Hypothalamus (tissue), 51 donors: ENCODE results near the gene ARHGEF37.
A peak's percentile ranks its signal among the peaks of the same experiment; 100 is the strongest.
"Not testable (repeated sequence)": the region's sequence is repeated elsewhere in the genome, so short reads cannot be mapped to it uniquely, and the experiment has no call there.

Source experiments
- DNase-seq, 51 donors: peaks; one replicate each; lab custom pipeline; 2025; lab: John Stamatoyannopoulos, UW

Gene ARHGEF37

DNA sequence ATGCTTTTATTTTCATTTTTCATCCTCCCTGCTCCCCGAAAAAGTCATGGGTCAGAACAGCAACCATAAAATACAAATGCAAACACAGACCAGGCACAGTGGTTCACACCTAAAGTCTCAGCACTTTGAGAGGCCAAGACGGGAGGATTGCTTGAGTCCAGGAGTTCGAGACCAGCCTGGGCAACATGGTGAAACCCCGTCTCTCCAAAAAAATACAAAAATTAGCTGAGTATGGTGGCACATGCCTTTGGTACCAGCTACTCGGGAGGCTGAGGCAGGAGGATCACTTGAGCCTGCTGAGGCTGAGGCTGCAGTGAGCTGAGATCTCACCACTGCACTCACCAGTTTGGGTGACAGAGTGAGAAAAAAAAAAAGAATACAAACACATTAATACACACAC, 60.3 kb downstream of the ARHGEF37 start:
- DNase-seq = no peak

DNA sequence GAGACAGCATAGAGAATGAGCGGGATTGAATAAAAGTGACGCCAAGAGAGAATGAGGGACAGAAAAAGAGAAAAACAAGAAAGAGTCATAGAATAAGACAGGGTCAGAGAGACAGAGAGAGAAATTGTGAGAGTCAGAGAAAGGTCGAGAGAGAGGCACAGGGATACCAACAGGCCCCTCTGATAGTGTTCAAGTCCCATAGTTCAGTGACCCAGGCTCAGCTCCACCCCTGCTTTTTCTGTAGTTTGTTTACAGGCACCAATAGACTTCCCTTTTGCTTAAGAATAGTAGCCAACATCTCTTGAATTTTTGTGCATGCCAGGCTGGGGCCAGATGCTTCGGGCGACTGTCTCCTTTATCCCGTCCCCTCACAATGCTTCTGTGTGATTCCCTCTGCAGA, 62.5 kb downstream of the ARHGEF37 start:
- DNase-seq = no peak

DNA sequence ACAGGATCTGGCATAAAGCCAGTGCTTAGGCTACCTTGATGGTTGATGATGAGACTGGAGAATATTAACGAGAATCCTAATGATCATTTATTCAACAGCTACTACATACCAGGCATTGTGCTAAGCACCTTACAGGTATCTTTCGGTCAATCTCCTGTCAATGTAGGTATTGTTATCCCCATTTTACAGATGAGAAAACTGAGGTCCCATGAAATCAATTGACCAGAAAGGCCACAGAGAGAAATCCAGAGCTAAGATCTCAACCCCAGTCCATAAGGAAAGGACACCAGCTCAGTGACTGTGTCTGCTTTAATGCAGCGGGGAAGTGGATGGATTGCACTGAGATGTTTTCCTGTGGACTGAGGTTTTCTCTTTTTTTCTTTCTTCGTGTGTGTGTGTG, 63.3 kb downstream of the ARHGEF37 start:
- DNase-seq = no peak

DNA sequence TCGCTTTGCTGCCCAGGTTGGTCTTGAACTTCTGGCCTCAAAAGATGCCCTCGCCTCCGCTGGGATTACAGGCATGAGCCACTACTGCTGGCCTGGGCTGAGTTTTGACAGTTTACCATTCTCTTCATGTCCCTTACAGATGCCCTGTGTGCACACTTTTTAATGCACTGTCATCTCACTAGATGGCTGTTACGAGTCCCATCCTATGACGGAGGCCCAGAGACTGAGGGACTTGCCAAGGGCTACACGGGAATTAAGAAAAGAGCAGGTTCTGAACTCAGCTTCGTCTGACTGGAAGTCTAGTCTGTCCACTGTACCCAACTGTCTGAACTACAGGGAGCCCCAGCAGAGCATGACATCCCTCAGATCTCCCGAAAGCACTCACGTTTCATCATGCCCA, 63.9 kb downstream of the ARHGEF37 start:
- DNase-seq = no peak

DNA sequence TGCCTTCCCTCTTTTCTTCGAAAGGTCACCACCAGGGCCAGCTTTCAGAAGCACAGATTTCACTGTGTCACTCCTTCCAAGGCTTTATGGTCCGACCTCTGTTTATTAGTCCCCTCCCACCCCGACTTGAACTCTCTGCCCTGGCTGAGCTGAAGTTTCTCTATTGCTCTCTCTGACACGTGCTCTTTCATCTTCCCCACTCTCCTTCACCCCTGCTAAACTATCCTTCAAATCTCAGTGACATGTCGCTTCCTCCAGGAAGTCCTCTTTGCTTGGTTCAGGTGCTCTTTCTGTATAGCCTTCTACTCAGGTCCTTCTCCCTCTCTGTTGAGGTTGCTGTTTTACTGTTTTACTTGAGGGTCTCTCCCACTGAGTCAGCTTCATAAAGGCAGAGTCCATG, 64.4 kb downstream of the ARHGEF37 start:
- no peak for DNase-seq

DNA sequence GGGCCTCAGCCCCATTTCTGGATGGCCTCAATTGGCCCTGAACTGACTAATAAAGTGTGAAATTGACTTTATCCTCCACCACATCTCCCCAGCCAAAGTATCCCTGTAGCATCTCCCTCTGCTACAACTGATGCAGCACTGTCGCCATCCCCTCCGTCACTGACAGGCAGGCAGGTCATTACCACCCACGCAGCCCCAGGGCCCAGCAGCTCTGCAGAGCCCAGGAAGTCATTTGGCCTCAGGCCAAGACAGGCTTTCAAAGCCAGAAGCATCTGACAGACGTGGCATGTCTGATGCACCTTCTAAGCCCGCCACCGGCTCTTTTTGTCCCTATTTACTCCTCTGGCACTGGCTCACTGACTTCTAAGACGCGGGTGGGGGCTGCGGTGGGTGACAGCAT, 65.3 kb downstream of the ARHGEF37 start:
- peak in 1 of 51 donors; percentile 11 for DNase-seq

DNA sequence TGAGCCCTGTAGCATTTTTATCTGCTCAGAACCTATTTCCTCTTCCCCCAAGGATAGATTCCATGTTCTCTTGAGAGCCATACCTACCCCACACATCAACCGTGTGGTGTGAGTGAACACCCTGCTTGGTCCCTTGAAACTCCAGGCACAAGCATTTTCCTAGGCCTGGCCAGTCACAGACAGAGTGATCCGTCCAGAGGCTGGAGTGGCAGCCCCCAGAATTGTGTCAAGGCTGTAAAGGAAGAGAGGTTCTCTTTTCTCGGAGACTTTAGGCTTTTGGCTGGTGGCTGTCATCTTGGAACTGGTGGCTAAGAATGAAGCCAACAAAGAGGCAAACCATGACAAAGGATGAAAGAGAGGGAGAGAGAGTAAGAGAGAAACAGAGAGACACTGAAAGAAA, 66.0 kb downstream of the ARHGEF37 start:
- no peak for DNase-seq

DNA sequence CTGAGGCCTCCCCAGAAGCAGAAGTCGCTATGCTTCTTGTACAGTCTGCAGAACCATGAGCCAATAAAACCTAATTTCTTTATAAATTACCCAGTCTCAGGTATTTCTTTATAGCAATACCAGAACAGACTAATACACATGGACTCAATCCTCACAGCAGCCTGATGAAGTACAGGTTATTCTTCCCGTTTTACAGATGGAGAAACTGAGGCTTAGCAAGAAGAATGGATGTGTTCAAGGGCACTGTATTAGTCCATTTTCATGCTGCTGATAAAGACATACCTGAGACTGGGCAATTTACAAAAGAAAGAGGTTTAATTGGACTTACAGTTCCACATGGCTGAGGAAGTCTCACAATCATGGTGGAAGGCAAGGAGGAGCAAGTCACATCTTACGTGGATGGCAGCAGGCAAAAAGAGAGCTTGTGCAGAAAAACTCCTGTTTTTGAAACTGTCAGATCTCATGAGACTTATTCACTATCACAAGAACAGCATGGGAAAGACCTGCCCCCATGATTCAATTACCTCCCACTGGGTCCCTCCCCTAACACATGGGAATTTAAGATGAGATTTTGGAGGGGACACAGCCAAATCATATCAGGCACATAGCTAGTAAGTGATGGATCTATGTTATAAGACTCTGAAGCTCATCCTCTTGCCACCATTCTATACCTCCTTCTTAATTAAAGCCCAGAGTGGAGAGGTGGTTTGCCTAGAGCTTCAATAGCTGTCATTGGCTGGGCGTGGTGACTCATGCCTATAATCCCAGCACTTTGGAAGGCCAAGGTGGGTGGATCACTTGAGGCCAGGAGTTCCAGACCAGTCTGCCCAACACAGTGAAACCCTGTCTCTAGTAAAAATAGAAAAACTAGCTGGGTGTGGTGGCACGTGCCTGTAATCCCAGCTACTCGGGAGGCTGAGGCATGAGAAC, 67.4 kb downstream of the ARHGEF37 start:
- DNase-seq = not testable (repeated sequence)

DNA sequence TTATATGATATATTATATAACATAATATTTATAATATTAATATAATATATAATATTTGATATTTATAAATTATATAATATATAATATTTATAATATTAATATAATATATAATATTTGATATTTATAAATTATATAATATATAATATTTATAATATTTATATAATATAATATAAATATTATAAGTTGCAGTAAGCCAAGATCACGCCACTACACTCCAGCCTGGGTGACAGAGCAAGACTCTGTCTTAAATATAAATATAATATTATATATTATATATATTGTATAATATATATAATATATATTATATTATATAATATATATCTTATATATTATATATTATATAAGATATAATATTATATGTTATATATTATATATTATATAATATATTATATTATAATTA, 68.4 kb downstream of the ARHGEF37 start:
- DNase-seq = not testable (repeated sequence)

DNA sequence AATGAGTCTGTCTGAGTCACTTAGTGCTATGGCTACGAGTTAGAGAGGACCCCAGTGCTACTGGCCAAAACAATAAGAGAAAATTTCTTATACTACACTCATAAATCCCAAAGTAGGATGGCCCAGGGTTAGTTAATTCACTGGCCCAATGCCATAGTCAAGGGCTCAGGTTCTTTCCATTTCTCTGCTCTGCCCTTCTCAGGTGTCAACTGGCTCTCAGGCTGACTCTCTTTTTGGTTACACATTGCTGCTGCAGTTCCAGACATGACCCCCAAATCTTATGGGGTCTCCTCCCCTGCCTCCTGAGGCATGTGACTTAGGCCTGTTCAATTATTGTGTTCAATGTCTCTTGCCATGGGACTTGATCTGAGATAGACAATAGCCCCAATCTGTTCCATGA, 70.4 kb downstream of the ARHGEF37 start:
- DNase-seq = no peak

DNA sequence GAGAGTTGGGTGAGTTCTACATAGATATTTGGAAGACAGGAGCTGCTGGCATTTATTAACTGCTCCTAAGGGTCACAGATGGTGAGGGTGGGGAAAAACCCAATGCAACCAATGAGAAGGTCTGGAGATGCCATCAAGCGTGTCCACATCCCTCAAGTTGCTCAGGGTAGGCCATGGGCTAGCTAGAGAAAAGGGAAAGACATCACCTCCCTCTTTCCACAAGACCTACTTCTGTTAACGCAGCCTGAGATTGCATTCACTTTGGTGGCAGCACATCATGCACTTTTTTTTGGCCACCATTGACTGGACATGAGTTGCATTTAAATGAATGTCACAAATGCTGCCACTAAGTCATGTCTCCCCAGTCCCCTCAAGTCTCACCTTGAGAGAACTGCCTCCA, 71.4 kb downstream of the ARHGEF37 start:
- no peak for DNase-seq

DNA sequence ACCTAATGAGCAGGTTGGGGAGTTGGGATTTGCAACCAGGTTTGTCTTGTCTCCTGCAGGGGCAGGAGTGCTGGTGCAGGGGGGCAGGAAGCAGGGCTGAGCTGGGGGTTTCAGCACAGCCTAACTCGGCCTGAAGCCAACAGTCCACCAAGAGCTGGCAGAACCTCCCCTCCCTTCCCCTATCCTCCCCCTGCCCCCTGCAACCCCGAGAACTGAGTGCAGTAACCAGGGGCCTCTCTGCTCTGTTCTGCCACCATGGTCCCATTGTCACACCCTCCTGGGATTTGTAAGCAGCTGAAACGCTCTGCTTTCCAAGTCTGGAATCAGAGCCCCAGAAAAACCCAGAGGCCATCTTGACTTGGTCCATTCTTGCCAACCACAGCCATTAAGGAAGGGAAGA, 72.9 kb downstream of the ARHGEF37 start:
- no peak for DNase-seq

DNA sequence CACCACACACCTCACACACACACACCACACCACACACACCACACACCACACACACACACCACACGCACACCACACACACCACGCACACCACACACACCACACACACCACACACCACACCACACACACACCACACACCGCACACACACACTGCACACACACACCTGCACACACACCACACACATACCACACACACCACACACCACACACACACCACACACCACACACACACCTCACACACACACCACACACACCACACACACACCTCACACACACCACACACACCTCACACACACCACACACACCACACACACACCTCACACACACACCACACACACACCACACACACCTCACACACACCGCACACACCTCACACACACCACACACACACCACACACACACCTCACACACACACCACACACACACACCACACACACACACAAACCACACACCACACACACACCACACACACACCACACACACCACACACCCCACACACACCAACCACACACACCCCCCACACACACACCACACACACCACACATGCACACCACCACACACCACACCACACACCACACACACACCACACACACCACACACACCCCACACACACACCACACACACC, 73.7 kb downstream of the ARHGEF37 start:
- no peak for DNase-seq

DNA sequence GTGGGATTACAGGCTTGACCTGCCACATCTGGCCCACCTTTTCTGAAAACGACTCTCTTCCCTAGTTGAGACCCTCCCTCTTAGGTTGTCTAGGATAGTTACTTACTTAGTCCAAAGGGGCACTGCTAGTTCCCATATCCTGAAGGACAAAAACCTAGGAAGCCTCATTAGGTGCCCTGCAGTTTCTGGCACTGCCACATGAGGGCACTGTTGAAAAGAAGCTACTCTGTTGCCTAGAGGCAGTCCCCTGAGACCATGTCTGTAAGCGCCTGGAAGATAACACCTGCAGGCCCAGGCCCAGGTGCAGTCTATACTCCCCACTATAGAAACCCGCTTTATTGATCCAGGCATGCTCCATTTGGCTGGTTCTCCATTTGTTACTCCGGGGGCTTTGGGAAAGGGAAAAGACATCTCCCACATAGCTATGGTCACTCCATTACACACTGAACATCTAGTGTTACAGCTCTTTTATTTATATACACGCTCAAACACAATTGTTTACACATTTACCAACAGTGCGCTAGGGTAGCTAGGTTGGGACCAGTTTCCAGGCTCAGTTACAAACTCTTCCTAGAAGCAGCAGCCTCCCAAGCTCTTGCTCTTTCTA, 75.4 kb downstream of the ARHGEF37 start:
- no peak for DNase-seq

DNA sequence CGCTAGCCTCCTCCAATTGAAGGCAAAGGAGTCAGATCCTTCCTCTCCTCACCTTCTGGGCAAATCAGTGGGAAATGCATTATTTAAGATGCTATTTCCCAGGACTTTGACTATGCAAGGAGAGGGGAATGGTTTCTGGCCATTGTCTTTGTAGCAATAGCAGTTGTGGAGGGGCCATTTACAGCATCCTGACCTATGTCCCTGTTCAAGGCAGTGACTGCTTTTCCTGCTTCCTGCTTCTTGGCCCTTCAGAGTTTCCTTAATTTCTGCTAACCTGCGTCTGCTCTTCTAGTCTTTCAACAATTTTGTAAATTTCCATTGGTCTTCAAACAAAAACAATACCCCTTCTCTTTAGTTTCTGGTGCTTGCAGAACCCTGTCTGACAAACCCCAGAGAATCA, 76.0 kb downstream of the ARHGEF37 start:
- DNase-seq = no peak

DNA sequence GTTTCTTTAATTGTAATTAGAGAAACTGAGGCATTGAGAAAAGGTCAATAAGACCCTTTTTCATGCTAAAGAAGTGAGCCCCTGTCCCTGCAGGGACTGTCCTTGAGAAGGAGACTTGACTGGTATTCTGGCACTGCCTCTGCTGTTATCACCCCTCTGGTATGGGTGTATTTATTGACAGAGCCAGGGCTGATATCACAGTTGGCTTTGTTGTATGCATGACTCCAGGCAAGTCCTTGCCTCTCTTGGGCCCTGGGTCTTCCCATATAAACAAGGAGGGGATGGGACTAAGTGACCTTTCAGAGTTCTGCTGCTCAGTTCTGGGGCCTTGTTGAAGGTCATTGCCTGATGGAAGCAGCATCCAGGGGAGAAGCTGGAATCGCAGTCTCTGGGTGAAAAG, 77.0 kb downstream of the ARHGEF37 start:
- DNase-seq = no peak

DNA sequence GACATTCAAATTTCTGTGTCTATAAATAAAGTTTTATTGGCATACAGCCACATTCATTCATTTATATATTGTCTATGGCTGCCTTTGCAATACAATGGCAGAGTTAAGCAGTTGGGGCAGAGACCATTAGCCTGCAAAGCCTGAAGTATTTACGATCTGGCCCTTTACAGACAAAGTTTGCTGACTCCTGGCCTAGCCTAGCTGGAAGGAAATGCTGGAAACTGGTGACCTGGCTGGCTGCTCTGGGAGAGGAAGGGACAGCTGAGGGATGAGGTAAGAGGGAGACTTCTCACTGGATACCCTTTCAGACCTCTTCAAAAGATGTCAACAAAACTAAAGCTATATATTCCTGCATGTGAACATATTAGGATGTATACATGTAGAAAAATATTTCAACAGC, 82.8 kb downstream of the ARHGEF37 start:
- no peak for DNase-seq

DNA sequence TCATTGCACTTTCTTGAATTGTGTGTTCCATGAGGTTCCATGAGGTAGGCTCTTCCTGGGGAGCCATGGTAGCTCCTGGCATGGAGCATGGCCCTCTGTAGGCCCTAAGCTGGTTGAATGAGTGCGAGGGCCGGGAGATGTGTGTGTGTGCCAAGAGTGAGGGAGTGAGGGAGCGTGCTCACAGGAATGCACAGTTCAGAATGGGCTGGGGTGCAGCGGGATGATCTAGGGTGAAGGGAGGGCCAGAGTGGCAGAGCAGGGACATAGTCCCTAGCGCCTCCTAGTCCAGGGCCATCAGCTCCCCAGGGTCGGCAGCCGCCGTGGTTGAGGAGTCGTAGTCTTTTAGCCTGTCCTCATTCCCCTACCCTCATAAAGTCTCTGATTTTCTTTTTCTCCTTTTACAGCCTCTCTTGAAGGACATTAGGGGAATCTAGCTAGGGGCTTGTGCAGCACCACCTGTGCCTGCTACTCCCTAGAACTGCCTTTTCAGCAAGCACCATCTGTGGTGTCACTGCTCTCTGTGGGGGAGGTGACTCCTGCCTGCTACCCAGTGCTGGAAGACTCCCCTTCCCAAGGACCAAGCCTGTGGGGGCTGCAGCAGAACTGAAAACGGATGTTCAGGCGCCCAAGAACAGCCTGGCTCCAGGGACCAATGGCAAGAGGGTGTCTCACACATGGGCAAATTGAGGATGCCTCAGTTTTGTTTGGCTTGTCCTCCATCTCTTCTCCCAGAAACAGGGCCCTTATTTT, 83.5 kb downstream of the ARHGEF37 start:
- DNase-seq = no peak

DNA sequence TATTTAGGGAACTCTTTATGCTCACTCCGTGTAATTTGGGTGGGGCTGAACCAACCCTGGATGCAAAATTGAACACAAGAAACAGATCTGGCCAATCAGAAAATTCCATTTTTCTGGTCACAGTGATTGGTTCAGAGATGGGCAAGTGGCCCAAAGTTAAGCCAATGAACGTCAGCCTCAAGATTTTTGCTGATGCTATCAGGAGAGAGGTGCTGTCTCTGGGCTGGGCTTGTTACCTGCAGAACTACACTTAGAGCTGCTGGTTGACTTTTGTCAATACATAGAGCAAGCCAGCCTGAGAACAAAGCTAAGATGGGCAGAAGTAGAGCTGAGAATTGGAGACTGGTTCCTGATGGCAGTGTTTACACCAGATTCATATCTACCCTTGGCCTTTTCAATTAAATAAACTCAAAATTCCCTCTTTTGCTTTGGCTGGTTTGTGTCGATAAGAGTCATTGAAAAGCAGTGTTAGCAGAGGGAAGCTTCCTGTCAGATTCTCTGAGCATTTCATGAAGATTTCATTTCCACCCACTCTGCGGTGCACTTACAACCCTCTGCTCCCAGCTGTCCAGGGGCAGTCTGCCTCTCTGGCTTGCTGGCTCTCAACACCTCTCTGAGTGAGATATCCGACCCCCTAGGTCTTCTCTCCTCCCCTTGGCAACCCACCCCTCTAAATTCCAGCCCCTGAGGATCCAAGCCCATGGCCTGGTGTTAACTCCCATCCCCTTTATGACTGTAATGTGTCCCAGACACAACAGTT, 84.3 kb downstream of the ARHGEF37 start:
- no peak for DNase-seq

DNA sequence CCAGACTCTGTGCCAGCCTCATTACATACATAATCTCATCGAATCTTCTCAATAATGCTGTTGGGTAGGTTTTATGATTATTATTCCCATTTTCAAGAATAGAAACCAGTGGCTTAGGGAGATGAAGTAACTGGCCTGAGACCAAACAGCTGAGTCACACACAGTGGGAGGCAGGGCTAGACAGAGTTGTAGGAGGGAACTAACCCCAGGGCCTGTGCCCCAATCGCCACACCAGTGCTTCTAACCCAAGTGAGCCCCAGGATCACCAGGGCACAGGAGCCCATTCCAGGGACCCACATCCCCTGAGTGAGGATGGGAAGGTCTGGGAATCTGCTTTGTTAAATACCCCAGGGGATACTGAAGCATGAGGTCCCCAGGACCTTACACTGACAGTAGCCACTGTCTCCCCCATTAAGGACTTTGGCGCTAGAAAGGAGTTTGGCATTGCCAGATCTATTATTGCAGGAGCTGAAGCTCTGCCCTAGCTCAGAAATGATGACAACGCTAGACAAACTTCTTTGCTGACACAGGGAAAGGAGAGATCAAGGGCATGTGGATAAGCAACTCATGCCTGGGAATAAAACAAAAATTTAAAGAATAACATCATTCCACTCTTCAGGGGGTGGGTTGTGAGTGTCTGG, 85.0 kb downstream of the ARHGEF37 start:
- DNase-seq = no peak
